Medulla oblongata (tissue), 1 donor: ENCODE data around the gene FRMPD4.
A peak's percentile ranks its signal among the peaks of the same experiment; 100 is the strongest.
"Not testable (repeated sequence)": the region's sequence is repeated elsewhere in the genome, so short reads cannot be mapped to it uniquely, and the experiment has no call there.

Experiments used
- DNase-seq: peaks from one replicate; pipeline ENCODE4 v3.0.0-alpha.2; 2015; ENCODE audit errors: extremely low spot score

FRMPD4 gene

GRCh38 chrX:12441381-12442128, 303.3 kb downstream of the FRMPD4 start:
- DNase-seq: no peak

GRCh38 chrX:12443534-12444098, 305.3 kb downstream of the FRMPD4 start:
- DNase-seq: no peak

GRCh38 chrX:12446342-12447075, 308.2 kb downstream of the FRMPD4 start:
- no peak for DNase-seq

- no peak for DNase-seq
These were observed 309.3 kb downstream of the FRMPD4 start for GRCh38 chrX:12447448-12448064.

- DNase-seq: no peak
These were observed 314.0 kb downstream of the FRMPD4 start for GRCh38 chrX:12452268-12452667.

- DNase-seq: no peak
These were observed 322.7 kb downstream of the FRMPD4 start for GRCh38 chrX:12460929-12461328.

GRCh38 chrX:12463052-12463451, 324.8 kb downstream of the FRMPD4 start:
- DNase-seq: no peak

GRCh38 chrX:12463873-12464272, 325.6 kb downstream of the FRMPD4 start:
- no peak for DNase-seq

GRCh38 chrX:12467321-12467720, 329.0 kb downstream of the FRMPD4 start:
- no peak for DNase-seq

GRCh38 chrX:12469296-12469695, 331.0 kb downstream of the FRMPD4 start:
- DNase-seq: no peak

- no peak for DNase-seq
These were observed 332.8 kb downstream of the FRMPD4 start for GRCh38 chrX:12471061-12471460.

GRCh38 chrX:12480956-12481355, 342.7 kb downstream of the FRMPD4 start:
- no peak for DNase-seq

- no peak for DNase-seq
These were observed 349.9 kb downstream of the FRMPD4 start for GRCh38 chrX:12488220-12488619.

GRCh38 chrX:12488771-12489170, 350.5 kb downstream of the FRMPD4 start:
- no peak for DNase-seq

GRCh38 chrX:12489341-12489740, 351.1 kb downstream of the FRMPD4 start:
- DNase-seq: no peak

GRCh38 chrX:12494400-12495138, 356.3 kb downstream of the FRMPD4 start:
- no peak for DNase-seq

- no peak for DNase-seq
These were observed 358.1 kb downstream of the FRMPD4 start for GRCh38 chrX:12496343-12496742.

GRCh38 chrX:12497832-12498591, 359.7 kb downstream of the FRMPD4 start:
- DNase-seq: peak; percentile 2

GRCh38 chrX:12505127-12505526, 366.9 kb downstream of the FRMPD4 start:
- no peak for DNase-seq

GRCh38 chrX:12515384-12515783, 377.1 kb downstream of the FRMPD4 start:
- DNase-seq: not testable (repeated sequence)

GRCh38 chrX:12526306-12526705, 388.0 kb downstream of the FRMPD4 start:
- no peak for DNase-seq
